Glutamatergic neuron (in vitro differentiated cells): ENCODE measurements around the gene C1orf87. TPM values are rescaled to one million over a fixed set of nuclear protein-coding genes. Genes with fewer than 3 reads are reported as not detected.

Experiments used
- DNase-seq: peaks from one replicate; pipeline ENCODE4 v3.0.0; 2022
- H3K27ac Mint-ChIP-seq: one replicate; pipeline ENCODE4 v1.8.0; 2020; ENCODE audit warnings: mild to moderate bottlenecking, mixed read lengths, inconsistent platforms; ENCODE audit not compliant: unreplicated experiment
- H3K27me3 Mint-ChIP-seq: one replicate; pipeline ENCODE4 v1.8.0; 2020; ENCODE audit warnings: mild to moderate bottlenecking, moderate library complexity, mixed read lengths, inconsistent platforms; ENCODE audit not compliant: unreplicated experiment
- H3K36me3 Mint-ChIP-seq: one replicate; pipeline ENCODE4 v1.8.0; 2020; ENCODE audit warnings: mild to moderate bottlenecking, mixed read lengths, inconsistent platforms; ENCODE audit not compliant: unreplicated experiment
- H3K4me1 Mint-ChIP-seq: one replicate; pipeline ENCODE4 v1.8.0; 2020; ENCODE audit warnings: mild to moderate bottlenecking, low read depth, mixed read lengths, inconsistent platforms; ENCODE audit not compliant: unreplicated experiment
- H3K4me3 Mint-ChIP-seq: one replicate; pipeline ENCODE4 v1.8.0; 2020; ENCODE audit warnings: mild to moderate bottlenecking, mixed read lengths, inconsistent platforms; ENCODE audit not compliant: unreplicated experiment
- H3K9me3 Mint-ChIP-seq: one replicate; pipeline ENCODE4 v1.8.0; 2020; ENCODE audit warnings: mild to moderate bottlenecking, moderate library complexity, mixed read lengths, inconsistent platforms; ENCODE audit not compliant: unreplicated experiment
- total RNA-seq: library from RNA; stranded (reverse); fragmentation: NEBNext Ultra II Directional; extraction: Animal tissue kit (Norgen Biotek cat#: 25700); gene quantifications from one replicate; pipeline ENCODE4 v1.2.1, GENCODE V29; 2021; ENCODE audit not compliant: unreplicated experiment
- TF ChIP-seq, protein P1 (sequence below): fragments of 200-600 bp; sonication (generic); IDR thresholded peaks from one replicate; pipeline ENCODE4 v1.5.0; 2021; ENCODE audit not compliant: partially characterized antibody, unreplicated experiment

C1orf87 gene
- total RNA-seq, 1 donor from 2014 or later = not detected

DNA sequence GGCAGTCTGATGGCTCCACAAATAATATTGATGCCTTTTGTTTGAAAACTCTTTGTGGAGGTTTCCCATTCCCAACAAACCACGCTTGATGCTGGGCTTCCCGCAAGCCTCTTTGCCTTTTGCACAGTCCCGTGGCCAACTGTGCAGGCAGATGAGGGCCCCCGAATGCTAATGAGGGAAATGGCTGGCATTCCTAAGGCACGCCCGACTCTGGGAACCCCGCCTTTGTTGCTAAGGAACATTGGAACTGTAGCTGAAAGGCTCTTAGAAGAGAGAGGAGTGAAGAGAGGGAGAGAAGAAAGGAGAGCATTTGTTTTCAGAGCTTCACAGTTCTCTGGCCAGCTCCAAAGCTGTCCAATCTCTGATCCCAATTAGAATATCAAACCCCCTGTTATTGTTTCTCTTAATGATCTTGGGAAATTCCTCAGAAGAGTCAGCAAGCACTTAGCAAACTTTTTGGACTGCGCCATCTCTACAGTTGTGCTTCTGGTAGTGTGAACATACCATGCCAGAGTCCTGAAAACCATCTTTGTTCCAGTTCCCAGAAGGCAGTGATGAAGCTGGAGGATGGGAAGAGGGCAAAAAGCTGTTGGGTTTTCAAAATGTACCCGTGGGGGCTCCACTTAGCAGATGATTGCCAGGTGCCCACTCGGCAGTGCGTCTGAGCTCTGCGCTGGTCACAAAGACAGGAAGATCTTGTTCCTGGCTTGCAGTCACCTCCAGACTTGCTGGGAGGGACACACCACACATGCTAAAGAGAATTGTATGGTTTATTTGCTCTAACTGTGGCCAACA, 86.9 kb downstream of the C1orf87 start:
- Mint-ChIP-seq H3K27me3 (no peaks in the 10 kb centered on the region), H3K36me3 (no peaks in the 10 kb centered on the region), H3K4me1 (peaks cover 22% of the 10 kb centered on the region), H3K27ac (no peak overlapping the region), H3K4me3 (no peak overlapping the region), H3K9me3 (peaks cover 3% of the 10 kb centered on the region)
- TF ChIP-seq, protein P1, sequence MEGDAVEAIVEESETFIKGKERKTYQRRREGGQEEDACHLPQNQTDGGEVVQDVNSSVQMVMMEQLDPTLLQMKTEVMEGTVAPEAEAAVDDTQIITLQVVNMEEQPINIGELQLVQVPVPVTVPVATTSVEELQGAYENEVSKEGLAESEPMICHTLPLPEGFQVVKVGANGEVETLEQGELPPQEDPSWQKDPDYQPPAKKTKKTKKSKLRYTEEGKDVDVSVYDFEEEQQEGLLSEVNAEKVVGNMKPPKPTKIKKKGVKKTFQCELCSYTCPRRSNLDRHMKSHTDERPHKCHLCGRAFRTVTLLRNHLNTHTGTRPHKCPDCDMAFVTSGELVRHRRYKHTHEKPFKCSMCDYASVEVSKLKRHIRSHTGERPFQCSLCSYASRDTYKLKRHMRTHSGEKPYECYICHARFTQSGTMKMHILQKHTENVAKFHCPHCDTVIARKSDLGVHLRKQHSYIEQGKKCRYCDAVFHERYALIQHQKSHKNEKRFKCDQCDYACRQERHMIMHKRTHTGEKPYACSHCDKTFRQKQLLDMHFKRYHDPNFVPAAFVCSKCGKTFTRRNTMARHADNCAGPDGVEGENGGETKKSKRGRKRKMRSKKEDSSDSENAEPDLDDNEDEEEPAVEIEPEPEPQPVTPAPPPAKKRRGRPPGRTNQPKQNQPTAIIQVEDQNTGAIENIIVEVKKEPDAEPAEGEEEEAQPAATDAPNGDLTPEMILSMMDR = no peak
- DNase-seq = no peak

DNA sequence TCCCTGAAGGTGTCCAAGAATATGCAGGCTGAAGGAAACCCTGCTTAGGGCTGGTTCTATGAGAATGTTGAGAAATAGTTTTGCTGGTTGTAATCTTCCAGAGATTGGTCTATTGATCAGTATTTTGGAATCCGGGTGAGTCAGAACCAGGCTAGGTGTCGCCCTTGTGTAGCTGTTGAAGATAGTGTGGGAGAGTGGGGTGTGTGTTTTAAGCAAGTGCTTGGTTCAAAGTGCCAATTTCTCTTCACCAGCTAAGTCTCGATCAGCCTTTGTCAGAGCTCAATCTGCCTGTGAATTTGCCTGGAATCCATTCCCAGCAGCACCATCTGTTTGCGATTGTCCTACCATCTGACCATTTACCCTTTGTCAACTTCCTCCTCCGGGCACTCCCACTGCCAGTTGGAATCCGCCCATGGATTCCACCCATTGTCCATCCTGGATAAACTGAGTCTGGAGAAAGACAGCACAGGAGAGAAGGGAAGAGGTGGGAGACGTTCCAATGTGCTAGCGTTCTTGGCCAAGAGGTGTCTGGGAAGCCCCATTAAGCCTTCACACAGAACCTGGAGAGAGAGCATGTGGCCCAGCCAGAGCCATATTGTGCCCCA, 87.6 kb downstream of the C1orf87 start:
- no peak for DNase-seq
- Mint-ChIP-seq H3K27me3 (no peaks in the 10 kb centered on the region), H3K36me3 (no peaks in the 10 kb centered on the region), H3K9me3 (peaks cover 3% of the 10 kb centered on the region), H3K4me1 (peaks cover 21% of the 10 kb centered on the region), H3K4me3 (no peak overlapping the region), H3K27ac (no peak overlapping the region)
- TF ChIP-seq, protein P1 = no peak

DNA sequence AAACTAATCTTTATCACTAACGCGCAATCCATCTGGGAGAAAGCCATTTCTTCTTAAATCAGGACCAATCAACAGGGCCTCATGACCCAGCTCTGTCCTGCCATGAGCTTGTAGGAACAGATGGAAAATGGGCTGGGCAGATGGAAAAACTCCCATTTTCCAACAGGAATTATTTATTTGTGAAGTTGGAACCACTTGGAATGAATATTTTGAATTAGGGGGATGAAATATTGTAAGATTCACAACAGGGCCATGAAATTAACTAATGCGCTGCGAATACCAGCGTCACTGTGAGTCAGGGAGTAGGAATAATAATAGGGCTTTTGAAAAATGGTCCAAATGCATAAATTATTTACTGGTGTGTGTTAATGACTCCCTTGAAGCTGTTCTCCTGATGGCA, 93.9 kb downstream of the C1orf87 start:
- no peak for DNase-seq
- TF ChIP-seq, protein P1 = no peak

DNA sequence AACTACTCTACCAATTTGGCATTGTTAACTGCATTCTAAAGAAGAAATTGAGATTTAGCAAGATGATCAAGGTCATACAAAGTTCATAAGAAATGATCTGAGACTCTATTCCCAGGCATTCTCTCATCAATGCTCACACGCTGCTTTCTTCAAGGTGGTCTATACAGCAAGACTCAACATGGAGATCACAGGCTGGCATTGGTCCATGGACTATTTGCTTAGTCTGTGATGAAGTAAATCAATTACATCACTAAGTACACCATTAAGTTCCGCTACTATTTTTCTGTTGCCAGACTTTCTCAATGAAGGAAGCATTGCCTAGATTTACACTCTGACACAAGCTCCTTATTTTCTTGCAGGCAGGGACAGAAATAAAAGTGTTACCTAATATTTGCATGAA, 95.1 kb downstream of the C1orf87 start:
- no peak overlapping the region for H3K27ac Mint-ChIP-seq
- DNase-seq = no peak
- TF ChIP-seq, protein P1 = no peak

More for the DNA sequence above, 93.9 kb downstream of the C1orf87 start:
- Mint-ChIP-seq H3K36me3 (no peaks in the 10 kb centered on the region), H3K27ac (no peak overlapping the region), H3K9me3 (no peaks in the 10 kb centered on the region), H3K4me3 (no peak overlapping the region), H3K27me3 (no peaks in the 10 kb centered on the region), H3K4me1 (peaks cover 19% of the 10 kb centered on the region)

GRCh38 chr1:59978026-59978425, 95.5 kb downstream of the C1orf87 start:
- TF ChIP-seq, protein P1 = no peak
- Mint-ChIP-seq H3K4me3 (no peak overlapping the region), H3K4me1 (peaks cover 19% of the 10 kb centered on the region), H3K36me3 (no peaks in the 10 kb centered on the region), H3K27me3 (no peaks in the 10 kb centered on the region), H3K27ac (no peak overlapping the region), H3K9me3 (peaks cover 3% of the 10 kb centered on the region)
- no peak for DNase-seq

More for the DNA sequence above, 95.1 kb downstream of the C1orf87 start:
- Mint-ChIP-seq H3K4me1 (peaks cover 19% of the 10 kb centered on the region), H3K4me3 (no peak overlapping the region), H3K36me3 (no peaks in the 10 kb centered on the region), H3K9me3 (no peaks in the 10 kb centered on the region), H3K27me3 (no peaks in the 10 kb centered on the region)
